Measurements from ENCODE around the gene KLHDC3. TPM values are rescaled to one million over a fixed set of nuclear protein-coding genes. Genes with fewer than 3 reads are reported as not detected.

Gene KLHDC3
- total RNA-seq, 4 donors from 2014 or later = 66.5 to 164 (median 119) TPM

- Histone ChIP-seq H3K4me3 (no peak overlapping the region), H3K36me3 (peaks cover 0 to 48% of the 10 kb centered on the region in 2 donors), H3K4me1 (peaks cover 6% of the 10 kb centered on the region in 2 donors), H3K27ac (no peak overlapping the region), H3K27me3 (no peaks in the 10 kb centered on the region), H3K9me3 (no peaks in the 10 kb centered on the region)
- TF ChIP-seq CTCF (IDR thresholded peaks at IDR 0.05 in 4 of 5, conservative IDR thresholded peaks at IDR 0.05 in 1 of 5) = no peak
- no peak for TF ChIP-seq POLR2A (IDR thresholded peaks at IDR 0.05)
- in situ Hi-C loops (cut with MboI; ENCODE audit: low sequenced_read_pairs in 4 of 4) = no loop called here
- DNase-seq (no peak), ATAC-seq (no peak)
- intact Hi-C loops (cut with DNase I; ENCODE audit: low total_unique reads) = no loop called here
Observed at GRCh38 chr6:43006251-43006650, 7.8 kb upstream of the KLHDC3 start.

GRCh38 chr6:43007126-43007525 is 6.9 kb upstream of the KLHDC3 start:
- no peak overlapping the region for H3K4me3 ChIP-seq
- no peaks in the 10 kb centered on the region for H3K9me3 ChIP-seq
- no peak for TF ChIP-seq CTCF (IDR thresholded peaks at IDR 0.05 in 4 of 5, conservative IDR thresholded peaks at IDR 0.05 in 1 of 5)
- no peak for DNase-seq
- H3K4me1 ChIP-seq = peaks cover 6% of the 10 kb centered on the region in 2 donors
- in situ Hi-C loops (cut with MboI; ENCODE audit: low sequenced_read_pairs in 4 of 4) = no loop called here
- H3K27ac ChIP-seq = no peak overlapping the region
- H3K36me3 ChIP-seq = peaks cover 0 to 57% of the 10 kb centered on the region in 2 donors
- ATAC-seq = no peak
- no peaks in the 10 kb centered on the region for H3K27me3 ChIP-seq
- intact Hi-C loops (cut with DNase I; ENCODE audit: low total_unique reads) = no loop called here

GRCh38 chr6:43009124-43009523 is 4.9 kb upstream of the KLHDC3 start:
- Histone ChIP-seq H3K4me3 (no peak overlapping the region), H3K9me3 (no peaks in the 10 kb centered on the region), H3K4me1 (peaks cover 15 to 20% of the 10 kb centered on the region in 2 donors), H3K27ac (peak overlapping the region in 1 of 4 donors; percentile 27), H3K36me3 (peaks cover 0 to 58% of the 10 kb centered on the region in 2 donors), H3K27me3 (no peaks in the 10 kb centered on the region)
- intact Hi-C loops (cut with DNase I; ENCODE audit: low total_unique reads) = loop anchor here (2.0 kb wide), 1 partner anchor 134 kb away; no protein-coding TSS in a partner anchor
- DNase-seq (peak in 1 of 2 donors; percentile 59), ATAC-seq (no peak)
- TF ChIP-seq CTCF (IDR thresholded peaks at IDR 0.05 in 4 of 5, conservative IDR thresholded peaks at IDR 0.05 in 1 of 5) (peak in 4 of 5 experiments; percentile 46 to 56 (median 52)), POLR2A (IDR thresholded peaks at IDR 0.05) (no peak)
- in situ Hi-C loops (cut with MboI; ENCODE audit: low sequenced_read_pairs in 4 of 4) = no loop called here

GRCh38 chr6:43011207-43011606 is 2.8 kb upstream of the KLHDC3 start:
- intact Hi-C loops (cut with DNase I; ENCODE audit: low total_unique reads) = loop anchor here (10.0 kb wide), 2 partner anchors 796 to 1276 kb away; partner anchors contain the start of genes MRPS10 and TFEB
- Histone ChIP-seq H3K4me1 (peaks cover 27 to 31% of the 10 kb centered on the region in 2 donors), H3K4me3 (no peak overlapping the region), H3K36me3 (peaks cover 0 to 58% of the 10 kb centered on the region in 2 donors), H3K9me3 (no peaks in the 10 kb centered on the region), H3K27ac (no peak overlapping the region), H3K27me3 (no peaks in the 10 kb centered on the region)
- TF ChIP-seq CTCF (IDR thresholded peaks at IDR 0.05 in 4 of 5, conservative IDR thresholded peaks at IDR 0.05 in 1 of 5) (no peak), POLR2A (IDR thresholded peaks at IDR 0.05) (no peak)
- DNase-seq = no peak
- ATAC-seq = no peak
- in situ Hi-C loops (cut with MboI; ENCODE audit: low sequenced_read_pairs in 4 of 4) = loop anchor here in 1 of 4 donors (10.0 kb wide), 1 partner anchor 446 kb away; the partner anchor contains the start of gene UBR2

Data from gastrocnemius medialis (tissue), 4 donors.